ENCODE data around the gene EYA4.

Gene EYA4

DNA sequence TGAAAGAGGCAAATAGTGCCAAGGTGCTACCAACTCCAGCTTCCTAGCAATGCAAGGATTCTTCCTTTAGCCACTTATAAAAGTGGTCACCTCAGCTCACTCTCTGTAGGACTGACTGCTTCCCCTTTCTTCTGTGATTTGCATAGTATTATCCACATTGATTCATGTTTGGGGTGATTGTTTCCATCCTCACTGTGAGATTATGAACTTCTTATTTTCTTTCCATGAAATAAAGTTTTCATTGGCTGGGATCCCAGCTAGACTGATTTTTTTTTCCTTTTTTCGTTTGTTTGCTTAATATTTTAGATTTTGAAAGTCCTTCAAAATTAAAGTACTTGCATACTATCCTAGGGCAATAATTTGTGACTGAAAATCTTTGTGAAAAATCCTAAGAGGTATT, 50.5 kb downstream of the EYA4 start:
- no peak overlapping the region for H3K4me3 ChIP-seq (ENCODE audit: low read depth, low read length)
- peak; percentile 17 for DNase-seq (ENCODE audit: low read depth, low spot score)
- in situ Hi-C loops (cut with HindIII; ENCODE audit: low sequenced_read_pairs): no loop called here
- TF ChIP-seq, protein P1, sequence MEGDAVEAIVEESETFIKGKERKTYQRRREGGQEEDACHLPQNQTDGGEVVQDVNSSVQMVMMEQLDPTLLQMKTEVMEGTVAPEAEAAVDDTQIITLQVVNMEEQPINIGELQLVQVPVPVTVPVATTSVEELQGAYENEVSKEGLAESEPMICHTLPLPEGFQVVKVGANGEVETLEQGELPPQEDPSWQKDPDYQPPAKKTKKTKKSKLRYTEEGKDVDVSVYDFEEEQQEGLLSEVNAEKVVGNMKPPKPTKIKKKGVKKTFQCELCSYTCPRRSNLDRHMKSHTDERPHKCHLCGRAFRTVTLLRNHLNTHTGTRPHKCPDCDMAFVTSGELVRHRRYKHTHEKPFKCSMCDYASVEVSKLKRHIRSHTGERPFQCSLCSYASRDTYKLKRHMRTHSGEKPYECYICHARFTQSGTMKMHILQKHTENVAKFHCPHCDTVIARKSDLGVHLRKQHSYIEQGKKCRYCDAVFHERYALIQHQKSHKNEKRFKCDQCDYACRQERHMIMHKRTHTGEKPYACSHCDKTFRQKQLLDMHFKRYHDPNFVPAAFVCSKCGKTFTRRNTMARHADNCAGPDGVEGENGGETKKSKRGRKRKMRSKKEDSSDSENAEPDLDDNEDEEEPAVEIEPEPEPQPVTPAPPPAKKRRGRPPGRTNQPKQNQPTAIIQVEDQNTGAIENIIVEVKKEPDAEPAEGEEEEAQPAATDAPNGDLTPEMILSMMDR (IDR thresholded peaks at IDR 0.05; ENCODE audit: low read depth, low read length): no peak

DNA sequence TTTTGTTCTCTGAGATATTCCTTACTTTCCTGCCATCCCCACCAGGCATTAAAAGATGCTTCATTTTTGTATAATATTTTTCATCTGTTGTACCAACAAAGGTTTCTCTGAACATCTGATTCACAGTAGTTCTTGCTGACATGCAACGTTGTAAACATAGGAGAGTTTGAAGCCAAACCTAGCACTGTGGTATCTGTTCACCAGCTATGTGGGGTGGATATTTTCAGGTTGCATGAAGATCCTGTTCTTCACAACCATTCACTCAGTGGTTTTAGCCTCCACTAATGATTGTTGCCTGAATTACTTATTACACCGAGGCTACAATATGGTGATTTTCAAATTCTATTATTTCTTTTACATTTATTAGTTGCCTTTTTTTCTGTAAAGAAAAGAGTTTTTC, 56.5 kb downstream of the EYA4 start:
- no peak for DNase-seq (ENCODE audit: low read depth, low spot score)
- in situ Hi-C loops (cut with HindIII; ENCODE audit: low sequenced_read_pairs): no loop called here
- TF ChIP-seq, protein P1 (IDR thresholded peaks at IDR 0.05; ENCODE audit: low read depth, low read length): no peak
- H3K4me3 ChIP-seq (ENCODE audit: low read depth, low read length): no peak overlapping the region

DNA sequence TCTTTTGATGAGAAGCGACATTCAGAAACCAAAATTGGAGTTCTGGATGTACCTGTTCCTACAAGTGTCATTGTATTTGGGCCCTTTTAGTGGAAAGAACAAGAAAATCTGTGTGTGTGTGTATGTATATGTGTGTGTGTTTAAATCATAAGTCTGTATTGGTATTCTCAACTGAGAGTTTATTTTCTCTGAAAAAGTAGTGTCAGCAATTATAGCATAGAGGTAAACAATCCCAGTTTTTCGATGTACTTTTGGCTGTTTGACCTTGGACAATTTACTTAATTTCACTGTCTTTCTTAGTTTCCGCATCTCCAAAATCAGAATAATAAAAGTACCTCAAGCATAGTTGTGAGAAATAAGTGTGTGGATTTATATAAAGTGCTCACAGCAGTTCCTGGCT, 57.2 kb downstream of the EYA4 start:
- no peak overlapping the region for H3K4me3 ChIP-seq (ENCODE audit: low read depth, low read length)
- in situ Hi-C loops (cut with HindIII; ENCODE audit: low sequenced_read_pairs): no loop called here
- DNase-seq (ENCODE audit: low read depth, low spot score): no peak
- TF ChIP-seq, protein P1 (IDR thresholded peaks at IDR 0.05; ENCODE audit: low read depth, low read length): no peak

DNA sequence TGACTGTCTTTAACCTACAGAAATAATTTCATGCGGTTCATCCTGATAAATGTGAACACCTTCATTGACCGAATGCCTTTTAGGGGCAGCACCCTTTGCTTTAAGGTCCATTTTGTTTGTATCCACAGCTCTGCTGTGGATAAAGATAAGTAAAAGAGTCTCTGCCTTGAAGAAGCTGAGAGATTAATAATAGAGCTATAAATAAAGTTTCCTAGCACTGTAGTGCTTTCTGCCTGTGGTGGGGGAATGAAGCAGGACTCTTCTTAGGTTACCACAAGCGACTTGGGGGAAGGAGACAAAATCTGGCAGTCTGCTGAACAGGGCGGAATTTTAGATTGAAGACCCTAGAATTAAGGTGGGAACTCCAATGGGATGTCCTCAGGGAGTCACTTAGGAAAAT, 57.6 kb downstream of the EYA4 start:
- no peak overlapping the region for H3K4me3 ChIP-seq (ENCODE audit: low read depth, low read length)
- in situ Hi-C loops (cut with HindIII; ENCODE audit: low sequenced_read_pairs): no loop called here
- DNase-seq (ENCODE audit: low read depth, low spot score): no peak
- TF ChIP-seq, protein P1 (IDR thresholded peaks at IDR 0.05; ENCODE audit: low read depth, low read length): no peak

DNA sequence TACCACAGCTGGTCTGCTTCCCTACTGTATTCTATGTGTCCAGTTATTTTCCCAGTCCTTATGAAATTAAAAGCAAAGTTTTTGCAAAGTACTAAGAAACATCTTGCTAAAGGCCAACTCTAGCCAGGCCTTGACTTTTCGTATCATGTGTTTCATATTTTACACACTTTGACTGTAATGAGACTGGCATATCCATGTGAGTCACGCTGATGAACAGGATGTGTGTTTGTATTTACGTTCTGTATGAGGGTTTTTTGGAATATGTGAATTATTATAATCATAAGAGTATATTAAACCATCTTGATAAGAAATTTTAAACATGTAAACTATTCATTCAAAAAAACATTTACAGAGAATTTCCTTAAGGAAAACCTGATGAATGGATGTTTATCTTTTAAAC, 59.7 kb downstream of the EYA4 start:
- H3K4me3 ChIP-seq (ENCODE audit: low read depth, low read length): no peak overlapping the region
- TF ChIP-seq, protein P1 (IDR thresholded peaks at IDR 0.05; ENCODE audit: low read depth, low read length): no peak
- no peak for DNase-seq (ENCODE audit: low read depth, low spot score)
- in situ Hi-C loops (cut with HindIII; ENCODE audit: low sequenced_read_pairs): no loop called here

DNA sequence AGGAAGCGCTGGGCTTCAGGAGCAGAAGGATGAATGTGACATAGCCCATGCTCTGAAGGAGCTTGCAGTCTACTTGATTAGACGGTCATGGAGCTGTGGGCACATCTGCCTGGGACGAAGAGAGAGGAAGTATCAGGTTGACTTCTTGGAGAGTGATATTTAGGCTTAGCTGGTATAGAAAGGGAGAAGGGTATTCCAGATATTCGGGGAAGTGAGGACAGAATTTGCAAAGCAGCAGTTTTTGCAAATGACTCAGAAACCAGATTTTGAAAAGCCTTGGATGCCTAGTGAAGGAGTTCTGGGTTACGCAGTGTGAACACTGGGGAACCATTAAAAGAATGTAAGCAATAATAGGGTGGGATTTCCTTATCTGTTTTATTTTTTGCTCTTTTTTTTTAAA, 60.7 kb downstream of the EYA4 start:
- no peak for DNase-seq (ENCODE audit: low read depth, low spot score)
- in situ Hi-C loops (cut with HindIII; ENCODE audit: low sequenced_read_pairs): no loop called here
- TF ChIP-seq, protein P1 (IDR thresholded peaks at IDR 0.05; ENCODE audit: low read depth, low read length): no peak
- no peak overlapping the region for H3K4me3 ChIP-seq (ENCODE audit: low read depth, low read length)

DNA sequence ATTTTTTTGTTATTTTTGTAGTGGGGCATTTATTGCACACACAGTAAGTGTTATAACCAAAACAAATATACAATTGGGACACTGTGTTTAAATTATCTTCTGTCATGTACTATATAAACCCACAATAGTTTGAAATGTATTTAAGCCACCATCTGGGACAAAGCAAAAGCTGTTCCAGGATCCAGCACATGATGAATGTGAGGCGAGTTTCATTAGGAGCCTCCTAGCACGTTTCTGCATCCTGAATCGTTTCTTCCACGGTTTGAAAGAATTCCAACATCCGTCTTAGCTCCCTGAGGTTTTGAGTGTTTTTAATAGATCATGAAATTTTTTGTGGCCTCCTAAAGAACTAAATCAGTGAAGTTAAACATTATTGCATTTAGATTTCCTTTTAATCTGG, 65.8 kb downstream of the EYA4 start:
- H3K4me3 ChIP-seq (ENCODE audit: low read depth, low read length): no peak overlapping the region
- in situ Hi-C loops (cut with HindIII; ENCODE audit: low sequenced_read_pairs): no loop called here
- no peak for DNase-seq (ENCODE audit: low read depth, low spot score)
- TF ChIP-seq, protein P1 (IDR thresholded peaks at IDR 0.05; ENCODE audit: low read depth, low read length): no peak
